H1 (cell line): Measurements from ENCODE around the gene NAV2. TPM values are rescaled to one million over a fixed set of nuclear protein-coding genes. Genes with fewer than 3 reads are reported as not detected.

ENCODE experiments used
- CBX5 ChIP-seq: fragments of 300-800, 300-1000 bp; sonication (generic); IDR thresholded peaks from 2 replicates; pipeline ENCODE4 v1.7.1; 2016; ENCODE audit warnings: antibody characterized with exemption, low read length, low read depth
- NANOG ChIP-seq: IDR thresholded peaks from 2 replicates; pipeline ENCODE4 v1.6.1; 2011; ENCODE audit warnings: low read length, low read depth, mild to moderate bottlenecking, inconsistent platforms; ENCODE audit not compliant: insufficient read depth, poor library complexity, severe bottlenecking
- RAD21 ChIP-seq, 2 experiments: IDR thresholded peaks in 1 of 2; conservative IDR thresholded peaks in 1 of 2; 2 replicates each; pipeline ENCODE4 v1.6.1; 2011; ENCODE audit warnings: low read depth in 2 of 2, low read length in 2 of 2, improper control_type of control experiment in 1 of 2, inconsistent platforms in 1 of 2, mild to moderate bottlenecking in 1 of 2, moderate library complexity in 1 of 2
- SP2 ChIP-seq: IDR thresholded peaks from 2 replicates; pipeline ENCODE4 v1.6.1; 2012; ENCODE audit warnings: mild to moderate bottlenecking, low read length, inconsistent platforms
- polyA plus RNA-seq, 7 experiments: library from polyadenylated mRNA; depleted of rRNA in 3 of 7; stranded (reverse) in 5 of 7; unstranded in 2 of 7; fragments of >200 nt in 5 of 7; fragments of 200-250 nt in 2 of 7; gene quantifications; 1 replicate in 5 of 7; 2 replicates in 1 of 7; 4 replicates in 1 of 7; pipeline versions ENCODE4 v1.2.1 to v1.2.3, GENCODE V29; 2011 to 2013; ENCODE audit warnings: missing spikeins in 2 of 7, mixed read lengths in 2 of 7
- total RNA-seq: library from RNA; stranded (reverse); fragmentation: NEBNext Ultra II Directional; extraction: Animal tissue kit (Norgen Biotek cat#: 25700); gene quantifications from 2 replicates; pipeline ENCODE4 v1.2.1, GENCODE V29; 2021
- TF ChIP-seq, protein P1 (sequence below): IDR thresholded peaks from 2 replicates; pipeline ENCODE4 v1.6.1; 2012; ENCODE audit warnings: inconsistent platforms

NAV2 gene
- total and polyA plus RNA-seq, 2 of the 8 experiments (the other 6 are each of a cell fraction or from before 2014, with no cell fraction given): 35.6 to 73.6 TPM

GRCh38 chr11:20097319-20098221, 384.9 kb downstream of the NAV2 start (continued):
- TF ChIP-seq CBX5: no peak
- no peak for TF ChIP-seq NANOG
- no peak for TF ChIP-seq RAD21 (IDR thresholded peaks at IDR 0.05 in 1 of 2, conservative IDR thresholded peaks at IDR 0.05 in 1 of 2; ENCODE audit: low read depth in 2 of 2, low read length in 2 of 2)
- TF ChIP-seq, protein P1, sequence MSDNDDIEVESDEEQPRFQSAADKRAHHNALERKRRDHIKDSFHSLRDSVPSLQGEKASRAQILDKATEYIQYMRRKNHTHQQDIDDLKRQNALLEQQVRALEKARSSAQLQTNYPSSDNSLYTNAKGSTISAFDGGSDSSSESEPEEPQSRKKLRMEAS: no peak
- no peak for TF ChIP-seq SP2
